ENCODE data around the gene AMPD2. TPM values are rescaled to one million over a fixed set of nuclear protein-coding genes. Genes with fewer than 3 reads are reported as not detected.
A peak's percentile ranks its signal among the peaks of the same experiment; 100 is the strongest.

AMPD2 gene
- total RNA-seq, 1 donor from 2014 or later = 134 TPM

- H3K36me3 Mint-ChIP-seq = peaks cover 1% of the 10 kb centered on the region
- H3K9me3 Mint-ChIP-seq = peaks cover 10% of the 10 kb centered on the region
- peaks cover 34% of the 10 kb centered on the region for H3K27me3 Mint-ChIP-seq (ENCODE audit: low read depth)
- H3K4me3 Mint-ChIP-seq = no peak overlapping the region
- no peak overlapping the region for H3K27ac Mint-ChIP-seq
- no peak for TF ChIP-seq CTCF (IDR thresholded peaks at IDR 0.05; ENCODE audit: unreplicated experiment)
- DNase-seq (ENCODE audit: low spot score in 2 of 2, unreplicated experiment in 2 of 2) = no peak
- peaks cover 18% of the 10 kb centered on the region for H3K4me1 Mint-ChIP-seq
Observed at GRCh38 chr1:109650609-109651008, 31.0 kb downstream of the AMPD2 start.

GRCh38 chr1:109652402-109652801 lies 32.8 kb downstream of the AMPD2 start:
- H3K4me1 Mint-ChIP-seq = peaks cover 25% of the 10 kb centered on the region

GRCh38 chr1:109653306-109653705 lies 33.7 kb downstream of the AMPD2 start:
- H3K27me3 Mint-ChIP-seq (ENCODE audit: low read depth) = peaks cover 34% of the 10 kb centered on the region
- H3K4me1 Mint-ChIP-seq = peaks cover 26% of the 10 kb centered on the region
- H3K4me3 Mint-ChIP-seq = no peak overlapping the region
- no peak overlapping the region for H3K27ac Mint-ChIP-seq
- H3K36me3 Mint-ChIP-seq = no peaks in the 10 kb centered on the region
- DNase-seq (ENCODE audit: low spot score in 2 of 2, unreplicated experiment in 2 of 2) = no peak
- no peak for TF ChIP-seq CTCF (IDR thresholded peaks at IDR 0.05; ENCODE audit: unreplicated experiment)
- peaks cover under 1% of the 10 kb centered on the region for H3K9me3 Mint-ChIP-seq

More at GRCh38 chr1:109652402-109652801, 32.8 kb downstream of the AMPD2 start:
- DNase-seq (ENCODE audit: low spot score in 2 of 2, unreplicated experiment in 2 of 2) = no peak
- H3K27ac Mint-ChIP-seq = no peak overlapping the region
- H3K4me3 Mint-ChIP-seq = no peak overlapping the region
- H3K27me3 Mint-ChIP-seq (ENCODE audit: low read depth) = peaks cover 34% of the 10 kb centered on the region
- peaks cover 3% of the 10 kb centered on the region for H3K9me3 Mint-ChIP-seq
- no peaks in the 10 kb centered on the region for H3K36me3 Mint-ChIP-seq
- no peak for TF ChIP-seq CTCF (IDR thresholded peaks at IDR 0.05; ENCODE audit: unreplicated experiment)

GRCh38 chr1:109654519-109654918 lies 34.9 kb downstream of the AMPD2 start:
- no peak overlapping the region for H3K4me3 Mint-ChIP-seq
- H3K27ac Mint-ChIP-seq = no peak overlapping the region
- no peak for DNase-seq (ENCODE audit: low spot score in 2 of 2, unreplicated experiment in 2 of 2)
- H3K9me3 Mint-ChIP-seq = no peaks in the 10 kb centered on the region
- peaks cover 34% of the 10 kb centered on the region for H3K27me3 Mint-ChIP-seq (ENCODE audit: low read depth)
- TF ChIP-seq CTCF (IDR thresholded peaks at IDR 0.05; ENCODE audit: unreplicated experiment) = no peak
- H3K4me1 Mint-ChIP-seq = peaks cover 37% of the 10 kb centered on the region
- H3K36me3 Mint-ChIP-seq = no peaks in the 10 kb centered on the region

GRCh38 chr1:109655615-109656519 lies 36.2 kb downstream of the AMPD2 start, which contains the start of gene GSTM4:
Gene GSTM4, plus strand, starts transcription at chr1:109656099. Its CDS starts 291 bp downstream, at chr1:109656390.
- H3K4me1 Mint-ChIP-seq = peaks cover 37% of the 10 kb centered on the region
- TF ChIP-seq CTCF (IDR thresholded peaks at IDR 0.05; ENCODE audit: unreplicated experiment) = no peak
- peak within 1 kb of the TSS; percentile 91 for H3K27ac Mint-ChIP-seq
- no peaks in the 10 kb centered on the region for H3K9me3 Mint-ChIP-seq
- peak within 1 kb of the TSS; percentile 92 for H3K4me3 Mint-ChIP-seq
- H3K36me3 Mint-ChIP-seq = no peaks in the 10 kb centered on the region
- DNase-seq (ENCODE audit: low spot score in 2 of 2, unreplicated experiment in 2 of 2) = peak; percentile 50 to 77
- H3K27me3 Mint-ChIP-seq (ENCODE audit: low read depth) = peaks cover 29% of the 10 kb centered on the region

Data from mesothelial cell of epicardium (in vitro differentiated cells).